Activated effector memory CD4-positive, alpha-beta T cell treated with Interleukin-2 at 50 U/mL for 16 hours (primary cell): ENCODE results near the gene MYOM3.

Experiments
- DNase-seq: peaks from one replicate; pipeline ENCODE4 v3.0.0-alpha.2; 2020

The MYOM3 gene

DNA sequence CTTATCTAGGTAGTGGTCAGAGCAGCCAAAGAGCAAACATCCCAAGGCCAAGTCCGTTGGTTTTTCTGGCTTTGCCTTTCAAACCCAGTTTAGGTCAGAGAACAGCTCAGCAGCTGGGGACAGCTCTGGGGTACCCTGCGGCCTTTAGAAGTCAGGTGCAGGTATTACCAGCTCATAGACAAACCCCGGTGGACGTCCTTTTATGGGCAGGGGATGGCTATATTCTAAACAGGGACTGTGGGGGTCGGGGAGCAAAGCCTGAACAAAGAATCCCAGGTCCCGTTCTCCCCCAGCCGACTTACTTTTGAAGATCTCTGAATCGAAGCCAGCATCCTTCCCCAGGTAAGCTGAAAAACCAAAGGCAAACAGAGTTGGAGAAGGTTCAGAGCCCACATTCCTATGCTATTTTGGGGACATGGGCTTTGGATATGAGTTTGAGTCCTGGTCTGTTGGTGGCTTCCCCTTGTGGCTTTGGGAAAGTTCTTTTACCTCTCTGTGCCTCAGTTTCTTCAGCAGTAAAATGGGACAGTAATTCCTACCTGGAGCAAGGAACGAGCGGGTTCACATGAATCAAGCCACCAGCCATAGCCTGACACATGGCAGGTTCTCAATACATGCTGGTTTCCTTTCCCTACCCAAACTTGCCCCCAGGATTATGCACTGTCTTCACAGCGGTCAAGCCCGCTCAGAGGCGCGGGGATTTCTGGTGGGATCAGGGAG, 16.6 kb downstream of the MYOM3 start:
- DNase-seq: no peak

DNA sequence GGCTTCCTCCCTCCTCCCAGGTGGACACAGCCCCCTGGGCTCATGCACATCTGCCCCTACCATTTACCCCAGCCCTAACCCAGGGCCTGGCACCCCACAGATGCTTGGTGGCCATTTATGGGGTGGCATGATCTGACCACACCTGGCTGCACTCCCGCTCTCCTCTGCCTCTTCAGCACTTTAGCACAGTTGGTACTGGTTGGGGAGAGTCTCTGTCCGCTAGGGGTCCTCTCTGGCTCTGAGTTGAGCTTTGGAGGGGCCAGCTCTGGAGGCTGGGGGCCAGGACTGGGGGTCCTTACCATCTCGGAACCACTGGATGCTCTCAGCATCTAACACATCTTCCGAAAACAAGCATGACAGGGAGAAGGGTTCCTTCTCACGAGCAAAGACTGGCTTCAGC, 17.4 kb downstream of the MYOM3 start:
- no peak for DNase-seq

- DNase-seq: no peak
Measured at GRCh38 chr1:24093732-24094131, 18.2 kb downstream of the MYOM3 start.

DNA sequence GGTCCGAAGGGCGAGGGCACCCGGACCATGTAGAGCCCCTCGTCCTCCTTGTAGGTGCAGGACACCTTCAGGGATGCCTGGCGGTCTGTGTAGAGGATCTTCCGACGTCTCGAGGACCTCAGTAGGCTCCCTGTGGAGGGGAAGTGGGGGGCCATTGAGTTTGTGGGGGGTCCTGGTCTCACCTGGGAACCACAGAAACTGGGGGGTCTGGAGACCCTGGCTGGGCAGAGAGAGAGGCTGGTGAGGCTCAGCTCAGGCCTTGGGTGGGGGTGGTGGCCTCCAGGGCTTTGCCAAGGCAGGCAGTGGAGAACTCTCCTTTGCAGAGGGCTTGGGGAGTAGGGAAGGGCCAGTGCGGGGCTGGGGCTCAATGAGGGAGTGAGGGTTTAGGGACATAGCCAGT, 19.0 kb downstream of the MYOM3 start:
- DNase-seq: no peak

- DNase-seq: no peak
Measured at GRCh38 chr1:24091971-24092482, 19.9 kb downstream of the MYOM3 start.

DNA sequence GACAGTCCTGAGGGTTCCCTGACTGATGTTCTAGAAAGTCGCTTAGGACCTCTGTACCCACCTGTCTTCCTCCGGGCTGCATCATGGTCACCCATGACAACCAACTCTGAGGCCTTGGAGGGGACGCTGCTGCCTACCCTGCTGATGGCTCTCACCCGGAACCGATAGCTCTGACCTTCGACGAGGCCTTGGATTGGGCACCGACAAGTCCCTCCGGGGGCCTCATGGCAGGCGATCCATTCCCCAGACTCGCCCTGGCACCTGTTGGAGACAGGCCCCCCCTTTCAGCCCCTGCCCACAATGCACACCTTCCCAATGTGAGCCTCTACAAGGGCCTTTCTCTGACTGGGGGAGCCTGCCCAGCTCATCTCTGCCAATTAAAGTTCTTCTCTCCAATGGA, 21.2 kb downstream of the MYOM3 start:
- DNase-seq: no peak

- no peak for DNase-seq
Measured at GRCh38 chr1:24089743-24090555, 22.0 kb downstream of the MYOM3 start.

GRCh38 chr1:24089027-24089742, 22.8 kb downstream of the MYOM3 start:
- no peak for DNase-seq

- DNase-seq: no peak
Measured at GRCh38 chr1:24086466-24086865, 25.5 kb downstream of the MYOM3 start.

GRCh38 chr1:24085546-24085945, 26.4 kb downstream of the MYOM3 start:
- DNase-seq: no peak

- no peak for DNase-seq
Measured at GRCh38 chr1:24085007-24085406, 26.9 kb downstream of the MYOM3 start.

DNA sequence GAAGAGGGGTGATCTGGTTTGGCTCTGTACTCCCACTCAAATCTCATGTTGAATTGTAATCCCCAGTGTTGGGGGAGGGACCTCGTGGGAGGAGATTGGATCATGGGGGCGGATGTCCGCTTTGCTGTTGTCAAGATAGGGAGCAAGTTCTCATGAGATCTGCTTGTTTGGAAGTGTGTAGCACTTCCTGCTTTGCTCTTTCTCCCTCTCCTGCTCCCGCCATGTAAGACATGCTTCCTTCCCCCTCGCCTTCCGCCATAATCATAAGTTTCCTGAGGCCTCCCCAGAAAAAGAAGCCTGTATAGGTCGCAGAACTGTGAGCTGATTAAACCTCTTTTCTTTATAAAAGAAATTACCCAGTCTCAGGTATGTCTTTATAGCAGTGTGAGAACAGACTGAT, 27.9 kb downstream of the MYOM3 start:
- DNase-seq: no peak

DNA sequence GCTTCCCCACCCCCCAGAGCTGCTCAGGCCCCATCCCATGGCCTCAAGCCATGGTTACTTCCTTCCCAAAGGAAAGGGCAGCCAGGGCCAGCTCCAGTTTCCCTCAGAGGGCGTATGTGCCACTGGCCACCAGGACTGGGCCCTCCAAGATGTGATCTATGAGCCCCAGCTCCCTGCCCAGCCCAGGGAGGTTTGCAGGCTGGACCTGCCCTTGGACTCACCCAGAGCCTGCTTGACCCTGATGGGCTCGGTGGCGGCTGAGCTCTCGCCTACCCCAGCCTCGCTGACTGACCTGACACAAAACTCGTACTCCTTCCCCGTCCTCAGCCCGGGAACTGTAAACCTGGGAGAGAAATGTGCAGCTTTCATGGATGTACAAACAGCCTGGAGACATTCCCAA, 29.6 kb downstream of the MYOM3 start:
- DNase-seq: no peak

DNA sequence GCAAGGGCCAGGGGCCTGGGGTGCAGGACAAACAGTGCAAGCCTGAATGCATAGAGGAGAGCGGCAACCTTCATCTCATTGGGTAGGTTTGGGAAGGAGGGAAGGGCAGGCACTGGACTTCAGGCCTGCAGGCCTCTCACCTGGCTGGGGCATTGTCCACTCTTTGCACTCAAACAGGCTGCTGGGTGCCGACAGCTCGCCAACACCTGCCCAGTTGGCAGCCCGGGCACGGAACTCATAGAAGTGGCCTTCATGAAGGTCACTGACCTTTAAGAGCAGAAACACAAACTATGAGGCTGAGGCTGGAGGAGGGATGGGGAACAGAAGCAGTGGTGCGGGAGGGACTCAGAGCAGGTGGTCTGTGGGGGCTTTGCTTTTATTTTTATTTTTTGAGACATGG, 30.7 kb downstream of the MYOM3 start:
- no peak for DNase-seq

- no peak for DNase-seq
Measured at GRCh38 chr1:24080131-24080530, 31.8 kb downstream of the MYOM3 start.

DNA sequence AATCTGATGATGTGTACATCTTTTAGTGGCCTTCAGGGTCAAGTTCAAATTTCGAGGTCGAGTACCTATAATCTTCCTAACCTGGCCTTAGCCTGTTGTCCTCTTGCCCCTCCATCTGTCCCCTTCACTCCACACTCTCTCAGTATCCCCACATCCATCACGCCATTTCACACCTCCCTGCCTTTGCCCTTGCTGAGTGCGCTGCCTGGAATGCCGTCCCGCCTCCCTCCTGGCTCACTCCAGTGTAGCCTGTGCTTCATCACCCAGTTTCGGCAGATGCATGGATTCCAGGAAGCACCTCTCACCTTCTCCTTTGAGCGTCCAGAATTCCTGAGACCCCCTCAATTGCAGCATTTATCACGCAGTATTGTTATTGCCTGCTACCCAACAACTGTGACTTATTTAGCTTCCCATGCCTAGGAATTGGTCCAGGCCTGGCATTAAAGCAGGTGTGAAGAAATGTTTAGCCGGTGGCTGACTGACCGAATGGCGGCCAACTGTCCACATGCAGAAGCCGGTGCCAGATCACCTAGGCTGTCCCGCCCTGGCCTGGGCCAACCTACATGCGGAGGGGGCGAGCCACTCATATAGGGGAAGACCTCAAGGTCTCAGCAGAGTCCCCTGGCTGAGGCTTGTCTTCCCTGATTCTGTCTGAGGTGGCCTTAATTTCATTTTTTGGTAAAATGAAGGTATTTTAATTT, 34.5 kb downstream of the MYOM3 start:
- DNase-seq: no peak

GRCh38 chr1:24075946-24076345, 36.0 kb downstream of the MYOM3 start:
- DNase-seq: no peak

GRCh38 chr1:24075590-24075854, 36.4 kb downstream of the MYOM3 start:
- no peak for DNase-seq

DNA sequence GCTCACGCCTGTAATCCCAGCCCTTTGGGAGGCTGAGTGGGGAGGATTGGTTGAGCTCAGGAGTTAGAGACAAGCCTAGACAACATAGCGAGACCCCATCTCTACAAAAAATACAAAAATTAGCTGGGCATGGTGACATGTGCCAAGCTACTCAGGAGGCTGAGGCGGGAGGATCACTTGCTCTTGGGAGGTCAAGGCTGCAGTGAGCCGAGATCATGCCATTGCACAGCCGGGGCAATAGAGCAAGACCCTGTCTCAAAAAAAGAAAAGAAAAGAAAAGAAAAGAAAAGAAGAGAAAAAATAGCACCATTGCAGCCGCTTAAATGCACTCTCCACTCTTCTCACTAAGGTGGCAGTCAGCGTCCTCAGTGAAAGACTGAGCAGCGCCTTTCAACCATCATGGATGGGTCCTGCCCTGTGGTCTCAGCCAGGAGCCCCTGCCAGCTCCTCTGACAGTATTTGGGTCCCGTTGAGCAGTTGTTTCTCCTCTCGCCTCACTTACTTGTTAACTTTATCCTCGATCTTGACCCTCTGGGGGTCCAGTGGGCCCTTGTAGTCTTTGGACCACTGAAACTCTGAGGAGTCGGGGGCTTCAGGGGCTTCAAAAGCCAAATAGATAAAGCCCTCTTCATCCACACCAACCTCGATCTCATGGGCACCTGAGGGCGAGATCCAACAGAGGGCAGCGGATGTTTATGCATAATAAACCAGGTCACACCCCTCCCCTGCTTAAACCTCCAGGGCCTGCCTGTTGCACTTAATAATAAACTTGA, 36.9 kb downstream of the MYOM3 start:
- no peak for DNase-seq

DNA sequence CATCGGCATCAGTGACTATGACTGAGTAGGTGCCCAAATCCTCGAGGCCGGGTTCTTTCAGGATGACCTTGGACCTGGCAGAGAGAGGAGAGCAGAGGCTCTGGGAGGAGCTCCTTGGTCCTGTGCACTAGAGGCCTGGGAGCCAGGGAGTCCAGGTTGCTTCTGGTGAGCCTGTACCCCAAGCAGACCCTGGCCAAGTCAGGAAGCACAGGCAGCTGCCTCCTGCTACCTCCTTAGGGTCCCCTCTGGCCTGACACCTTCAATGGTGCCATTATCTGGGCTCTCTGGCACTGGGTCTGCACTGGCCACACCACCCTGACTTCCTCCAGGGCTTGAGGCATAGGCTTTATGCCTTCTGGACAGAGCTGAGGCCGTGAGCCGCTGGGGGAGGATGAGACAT, 37.7 kb downstream of the MYOM3 start:
- DNase-seq: no peak

- DNase-seq: no peak
Measured at GRCh38 chr1:24071941-24072340, 40.0 kb downstream of the MYOM3 start.

- peak; percentile 39 for DNase-seq
Measured at GRCh38 chr1:24070821-24071393, 41.0 kb downstream of the MYOM3 start.
